ENCODE measurements around the gene PDK2.
A peak's percentile ranks its signal among the peaks of the same experiment; 100 is the strongest.

Gene PDK2

GRCh38 chr17:50052822-50053653, 42.1 kb upstream of the PDK2 start:
- no peaks in the 10 kb centered on the region for H3K9me2 ChIP-seq (replicated peaks; ENCODE audit: control insufficient read depth, low read length)
- no peak overlapping the region for H3K4me2 ChIP-seq (ENCODE audit: low read length)
- H3F3A ChIP-seq (ENCODE audit: control insufficient read depth, insufficient read depth): no peaks in the 10 kb centered on the region; the same call in 1 of the 2 replicates
- 0 out of 2 replicates have a peak, but pooled peaks cover 2% of the 10 kb centered on the region for H3K79me2 ChIP-seq (ENCODE audit: control insufficient read depth, low read length)
- H3K36me3 ChIP-seq (ENCODE audit: control insufficient read depth, low read length): no peaks in the 10 kb centered on the region
- H3K4me3 ChIP-seq (ENCODE audit: low read length): no peak overlapping the region
- TF ChIP-seq CTCF (IDR thresholded peaks at IDR 0.05; ENCODE audit: low read depth, low read length, poor library complexity, severe bottlenecking) (no peak), EZH2phosphoT487 (IDR thresholded peaks at IDR 0.05; ENCODE audit: borderline replicate concordance, low read length) (no peak)
- no peaks in the 10 kb centered on the region for H3K9me3 ChIP-seq (ENCODE audit: control insufficient read depth, insufficient read depth, low read length)
- H3K27me3 ChIP-seq (ENCODE audit: control insufficient read depth, low read length): peaks cover 10% of the 10 kb centered on the region
- H4K20me1 ChIP-seq (ENCODE audit: control insufficient read depth, insufficient read depth, low read depth, low read length): no peaks in the 10 kb centered on the region
- H3K27ac ChIP-seq (ENCODE audit: low read depth, low read length): no peak overlapping the region
- peaks cover 19% of the 10 kb centered on the region for H3K4me1 ChIP-seq (ENCODE audit: control insufficient read depth, low read length)

GRCh38 chr17:50053654-50053960, 41.5 kb upstream of the PDK2 start:
- no peak for TF ChIP-seq CTCF (IDR thresholded peaks at IDR 0.05; ENCODE audit: low read depth, low read length, poor library complexity, severe bottlenecking)
- no peak for TF ChIP-seq EZH2phosphoT487 (IDR thresholded peaks at IDR 0.05; ENCODE audit: borderline replicate concordance, low read length)
- Histone ChIP-seq H3K4me3 (ENCODE audit: low read length) (no peak overlapping the region), H3K27ac (ENCODE audit: low read depth, low read length) (no peak overlapping the region), H3K9me3 (ENCODE audit: control insufficient read depth, insufficient read depth, low read length) (no peaks in the 10 kb centered on the region), H3K79me2 (ENCODE audit: control insufficient read depth, low read length) (0 out of 2 replicates have a peak, but pooled peaks cover 4% of the 10 kb centered on the region), H4K20me1 (ENCODE audit: control insufficient read depth, insufficient read depth, low read depth, low read length) (no peaks in the 10 kb centered on the region), H3K9me2 (replicated peaks; ENCODE audit: control insufficient read depth, low read length) (no peaks in the 10 kb centered on the region), H3K4me2 (ENCODE audit: low read length) (no peak overlapping the region), H3K4me1 (ENCODE audit: control insufficient read depth, low read length) (peaks cover 19% of the 10 kb centered on the region), H3F3A (ENCODE audit: control insufficient read depth, insufficient read depth) (no peaks in the 10 kb centered on the region; the same call in 1 of the 2 replicates), H3K36me3 (ENCODE audit: control insufficient read depth, low read length) (no peaks in the 10 kb centered on the region), H3K27me3 (ENCODE audit: control insufficient read depth, low read length) (peaks cover 10% of the 10 kb centered on the region)

- Histone ChIP-seq H3K4me3 (ENCODE audit: low read length) (peak overlapping the region; percentile 89), H3K4me1 (ENCODE audit: control insufficient read depth, low read length) (peaks cover 19% of the 10 kb centered on the region), H3K9me3 (ENCODE audit: control insufficient read depth, insufficient read depth, low read length) (no peaks in the 10 kb centered on the region), H3K79me2 (ENCODE audit: control insufficient read depth, low read length) (0 out of 2 replicates have a peak, but pooled peaks cover 4% of the 10 kb centered on the region), H3K9me2 (replicated peaks; ENCODE audit: control insufficient read depth, low read length) (no peaks in the 10 kb centered on the region), H4K20me1 (ENCODE audit: control insufficient read depth, insufficient read depth, low read depth, low read length) (no peaks in the 10 kb centered on the region), H3K27me3 (ENCODE audit: control insufficient read depth, low read length) (peaks cover 10% of the 10 kb centered on the region), H3K4me2 (ENCODE audit: low read length) (peak overlapping the region; percentile 71), H3K27ac (ENCODE audit: low read depth, low read length) (no peak overlapping the region), H3F3A (ENCODE audit: control insufficient read depth, insufficient read depth) (no peaks in the 10 kb centered on the region; the same call in 1 of the 2 replicates), H3K36me3 (ENCODE audit: control insufficient read depth, low read length) (no peaks in the 10 kb centered on the region)
- TF ChIP-seq EZH2phosphoT487 (IDR thresholded peaks at IDR 0.05; ENCODE audit: borderline replicate concordance, low read length) (no peak), CTCF (IDR thresholded peaks at IDR 0.05; ENCODE audit: low read depth, low read length, poor library complexity, severe bottlenecking) (no peak)
Measured at GRCh38 chr17:50055055-50055425, 40.1 kb upstream of the PDK2 start.
